ENCODE data around the gene EVA1A. TPM values are rescaled to one million over a fixed set of nuclear protein-coding genes. Genes with fewer than 3 reads are reported as not detected.

EVA1A gene
- polyA plus RNA-seq, 3 donors, result not detected

DNA sequence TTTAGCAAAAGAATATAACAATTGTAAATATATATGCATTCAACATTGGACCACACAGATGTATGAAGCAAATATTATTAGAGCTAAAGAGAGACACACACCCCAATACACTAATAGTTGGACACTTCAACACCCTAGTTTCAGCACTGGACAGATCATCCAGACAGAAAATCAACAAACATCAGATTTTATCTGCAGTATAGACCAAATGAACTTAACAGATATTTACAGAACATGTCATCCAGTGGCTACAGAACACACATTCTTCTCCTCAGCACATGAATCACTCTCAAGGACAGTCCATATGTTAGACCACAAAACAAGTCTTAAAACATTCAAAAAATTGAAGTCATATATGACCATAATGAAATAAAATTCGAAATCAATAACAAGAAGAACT is 22.1 kb upstream of the EVA1A start:
- Histone ChIP-seq H3K36me3 (replicated peaks in 1 of 2; ENCODE audit: control insufficient read depth in 1 of 2, insufficient read depth in 2 of 2, low read length in 2 of 2) (no peaks in the 10 kb centered on the region), H3K4me3 (replicated peaks in 1 of 3; ENCODE audit: low read depth in 2 of 3, low read length in 3 of 3) (no peak overlapping the region), H3K4me1 (ENCODE audit: control insufficient read depth in 1 of 2, insufficient read depth in 2 of 2, low read length in 2 of 2) (no peaks in the 10 kb centered on the region), H3K79me2 (ENCODE audit: insufficient read depth, low read length) (no peaks in the 10 kb centered on the region), H3K9ac (ENCODE audit: insufficient read depth, low read length, poor library complexity, severe bottlenecking) (no peak overlapping the region), H2AFZ (ENCODE audit: insufficient read depth, low read depth, low read length, poor library complexity, severe bottlenecking) (no peak overlapping the region), H3K27me3 (ENCODE audit: control insufficient read depth in 2 of 2, insufficient read depth in 2 of 2, low read length in 2 of 2) (no peaks in the 10 kb centered on the region), H3K9me3 (replicated peaks in 1 of 2; ENCODE audit: control insufficient read depth in 1 of 2, insufficient read depth in 1 of 2, low read length in 2 of 2) (no peaks in the 10 kb centered on the region), H3K27ac (ENCODE audit: low read depth in 1 of 2, low read length in 2 of 2) (no peak overlapping the region), H4K20me1 (ENCODE audit: insufficient read depth, low read length) (no peaks in the 10 kb centered on the region), H3K4me2 (replicated peaks; ENCODE audit: extremely low read depth, low read length, poor library complexity, severe bottlenecking) (no peak overlapping the region)
- Mint-ChIP-seq H3K36me3 (no peaks in the 10 kb centered on the region), H3K4me3 (no peak overlapping the region), H3K9me3 (peaks cover 0 to 8% (median 2%) of the 10 kb centered on the region in 7 donors), H3K4me1 (no peaks in the 10 kb centered on the region), H3K27ac (no peak overlapping the region), H3K27me3 (ENCODE audit: low read depth in 3 of 3) (peaks cover 1 to 14% (median 1%) of the 10 kb centered on the region in 3 donors)
- TF ChIP-seq, protein P1, sequence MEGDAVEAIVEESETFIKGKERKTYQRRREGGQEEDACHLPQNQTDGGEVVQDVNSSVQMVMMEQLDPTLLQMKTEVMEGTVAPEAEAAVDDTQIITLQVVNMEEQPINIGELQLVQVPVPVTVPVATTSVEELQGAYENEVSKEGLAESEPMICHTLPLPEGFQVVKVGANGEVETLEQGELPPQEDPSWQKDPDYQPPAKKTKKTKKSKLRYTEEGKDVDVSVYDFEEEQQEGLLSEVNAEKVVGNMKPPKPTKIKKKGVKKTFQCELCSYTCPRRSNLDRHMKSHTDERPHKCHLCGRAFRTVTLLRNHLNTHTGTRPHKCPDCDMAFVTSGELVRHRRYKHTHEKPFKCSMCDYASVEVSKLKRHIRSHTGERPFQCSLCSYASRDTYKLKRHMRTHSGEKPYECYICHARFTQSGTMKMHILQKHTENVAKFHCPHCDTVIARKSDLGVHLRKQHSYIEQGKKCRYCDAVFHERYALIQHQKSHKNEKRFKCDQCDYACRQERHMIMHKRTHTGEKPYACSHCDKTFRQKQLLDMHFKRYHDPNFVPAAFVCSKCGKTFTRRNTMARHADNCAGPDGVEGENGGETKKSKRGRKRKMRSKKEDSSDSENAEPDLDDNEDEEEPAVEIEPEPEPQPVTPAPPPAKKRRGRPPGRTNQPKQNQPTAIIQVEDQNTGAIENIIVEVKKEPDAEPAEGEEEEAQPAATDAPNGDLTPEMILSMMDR (IDR thresholded peaks at IDR 0.05), result no peak
- intact Hi-C loops (cut with micrococcal nuclease), result no loop called here
- DNase-seq, result no peak
- no CpG with 5 or more reads among the region's 1 CpG for WGBS (ENCODE audit: insufficient coverage)

DNA sequence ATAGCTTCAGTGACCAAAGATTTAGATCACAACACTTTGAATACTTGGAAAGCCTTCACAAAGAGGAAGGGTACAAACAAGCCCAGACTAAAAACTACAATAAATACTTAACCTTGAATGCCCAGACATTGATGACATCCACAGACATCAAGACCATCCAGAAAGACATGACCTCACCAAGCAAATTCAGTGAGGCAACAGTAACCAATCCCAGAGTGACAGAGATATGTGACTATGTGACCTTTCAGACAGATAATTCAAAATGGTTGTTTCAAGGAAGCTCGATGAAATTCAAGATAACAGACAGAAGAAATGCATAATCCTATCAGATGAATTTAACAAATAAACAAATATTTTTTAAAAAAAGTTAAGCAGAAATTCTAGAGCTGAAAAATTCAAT is 19.9 kb upstream of the EVA1A start:
- H3K9me3 Mint-ChIP-seq, result peaks cover 0 to 8% (median 2%) of the 10 kb centered on the region in 7 donors
- TF ChIP-seq, protein P1 (IDR thresholded peaks at IDR 0.05), result no peak
- Histone ChIP-seq H3K9ac (ENCODE audit: insufficient read depth, low read length, poor library complexity, severe bottlenecking) (no peak overlapping the region), H3K4me1 (ENCODE audit: control insufficient read depth in 1 of 2, insufficient read depth in 2 of 2, low read length in 2 of 2) (no peaks in the 10 kb centered on the region), H3K27me3 (ENCODE audit: control insufficient read depth in 2 of 2, insufficient read depth in 2 of 2, low read length in 2 of 2) (no peaks in the 10 kb centered on the region), H3K27ac (ENCODE audit: low read depth in 1 of 2, low read length in 2 of 2) (no peak overlapping the region), H3K4me3 (replicated peaks in 1 of 3; ENCODE audit: low read depth in 2 of 3, low read length in 3 of 3) (no peak overlapping the region), H2AFZ (ENCODE audit: insufficient read depth, low read depth, low read length, poor library complexity, severe bottlenecking) (no peak overlapping the region), H3K36me3 (replicated peaks in 1 of 2; ENCODE audit: control insufficient read depth in 1 of 2, insufficient read depth in 2 of 2, low read length in 2 of 2) (no peaks in the 10 kb centered on the region), H3K79me2 (ENCODE audit: insufficient read depth, low read length) (no peaks in the 10 kb centered on the region), H3K9me3 (replicated peaks in 1 of 2; ENCODE audit: control insufficient read depth in 1 of 2, insufficient read depth in 1 of 2, low read length in 2 of 2) (no peaks in the 10 kb centered on the region), H4K20me1 (ENCODE audit: insufficient read depth, low read length) (no peaks in the 10 kb centered on the region), H3K4me2 (replicated peaks; ENCODE audit: extremely low read depth, low read length, poor library complexity, severe bottlenecking) (no peak overlapping the region)
- H3K4me1 Mint-ChIP-seq, result no peaks in the 10 kb centered on the region
- H3K36me3 Mint-ChIP-seq, result no peaks in the 10 kb centered on the region
- intact Hi-C loops (cut with micrococcal nuclease), result no loop called here
- no peak overlapping the region for H3K4me3 Mint-ChIP-seq
- no peak for DNase-seq
- no peak overlapping the region for H3K27ac Mint-ChIP-seq
- peaks cover 1 to 12% (median 1%) of the 10 kb centered on the region in 3 donors for H3K27me3 Mint-ChIP-seq (ENCODE audit: low read depth in 3 of 3)
- WGBS (ENCODE audit: insufficient coverage), result no CpG with 5 or more reads among the region's 1 CpG

Data from CD14-positive monocyte (primary cell).